Erythroblast (primary cell): ENCODE data around the gene EMC10.

Experiments used
- GATA1 ChIP-seq: IDR thresholded peaks from 2 replicates; pipeline ENCODE4 v1.6.1; 2011; ENCODE audit warnings: low read depth, mild to moderate bottlenecking, control low read depth, low read length, moderate library complexity
- POLR2A ChIP-seq: IDR thresholded peaks from 2 replicates; pipeline ENCODE4 v1.6.1; 2011; ENCODE audit warnings: mild to moderate bottlenecking, low read length

- TF ChIP-seq POLR2A = no peak
- TF ChIP-seq GATA1 = no peak
Observed at GRCh38 chr19:50517704-50518075, 41.4 kb downstream of the EMC10 start.
